GM12878 (cell line): ENCODE measurements around the gene RPS19BP1. TPM values are rescaled to one million over a fixed set of nuclear protein-coding genes. Genes with fewer than 3 reads are reported as not detected.

Experiments
- BHLHE40 ChIP-seq, 2 experiments: fragments of 450-650 bp in 1 of 2; IDR thresholded peaks; 2 replicates each; pipeline ENCODE4 v1.6.1; 2011 to 2017; ENCODE audit warnings: low read depth in 2 of 2, borderline replicate concordance in 1 of 2, improper control_type of control experiment in 1 of 2, low read length in 1 of 2, mild to moderate bottlenecking in 1 of 2
- FOXK2 ChIP-seq: fragments of 450-650 bp; IDR thresholded peaks from 2 replicates; pipeline ENCODE4 v1.6.1; 2017; ENCODE audit warnings: mild to moderate bottlenecking, moderate library complexity
- IKZF1 ChIP-seq: fragments of 450-650 bp; conservative IDR thresholded peaks from 2 replicates; pipeline ENCODE4 v1.6.1; 2017; ENCODE audit warnings: antibody characterized with exemption, mild to moderate bottlenecking
- POLR2A ChIP-seq: IDR thresholded peaks from 2 replicates; pipeline ENCODE4 v1.6.1; 2011; ENCODE audit warnings: low read depth, mild to moderate bottlenecking, low read length
- SIX5 ChIP-seq: IDR thresholded peaks from 2 replicates; pipeline ENCODE4 v1.6.1; 2011; ENCODE audit warnings: mild to moderate bottlenecking, low read depth, low read length, moderate library complexity; ENCODE audit not compliant: severe bottlenecking
- TCF3 ChIP-seq: IDR thresholded peaks from 2 replicates; pipeline ENCODE4 v1.6.1; 2012; ENCODE audit warnings: low read depth, mild to moderate bottlenecking, low read length, borderline replicate concordance; ENCODE audit not compliant: insufficient read depth
- YY1 ChIP-seq: IDR thresholded peaks from 2 replicates; pipeline ENCODE4 v1.6.1; 2011; ENCODE audit warnings: low read depth, mild to moderate bottlenecking, low read length
- polyA plus RNA-seq, 11 experiments: library from polyadenylated mRNA; depleted of rRNA in 4 of 11; unstranded in 6 of 11; stranded (reverse) in 5 of 11; fragments of >200 nt; fragmentation: Nextera tagmentation in 4 of 11; fragmentation: Illumina TruSeq in 1 of 11; extraction: Ambion mirVana in 4 of 11; extraction: Trizol in 1 of 11; gene quantifications; 1 replicate in 1 of 11; 2 replicates in 10 of 11; pipeline versions ENCODE4 v1.2.1 to v1.2.3, GENCODE V29; 2011 to 2016; ENCODE audit warnings: inconsistent platforms in 2 of 11, missing spikeins in 2 of 11, low read depth in 1 of 11
- total RNA-seq, 4 experiments: library from RNA; depleted of rRNA in 3 of 4; stranded (reverse); fragments of >200 nt in 3 of 4; fragmentation: Illumina TruSeq in 1 of 4; extraction: Trizol in 1 of 4; gene quantifications; 2 replicates each; pipeline versions ENCODE4 v1.2.1 to v1.2.3, GENCODE V29; 2013 to 2021
- TF ChIP-seq, protein P1 (sequence below): fragments of 450-650 bp; IDR thresholded peaks from 2 replicates; pipeline ENCODE4 v1.6.1; 2017; ENCODE audit warnings: mild to moderate bottlenecking, moderate library complexity
- TF ChIP-seq, protein P2 (sequence below): fragments of 450-650 bp; IDR thresholded peaks from 2 replicates; pipeline ENCODE4 v1.6.1; 2018; ENCODE audit warnings: borderline replicate concordance, mild to moderate bottlenecking; ENCODE audit not compliant: partially characterized antibody
- TF ChIP-seq, protein P3 (sequence below): fragments of 450-650 bp; IDR thresholded peaks from 2 replicates; pipeline ENCODE4 v1.6.1; 2017; ENCODE audit warnings: antibody characterized with exemption, mild to moderate bottlenecking, moderate library complexity
- TF ChIP-seq, protein P4 (sequence below): fragments of 450-650 bp; IDR thresholded peaks from 2 replicates; pipeline ENCODE4 v1.6.1; 2018; ENCODE audit warnings: mild to moderate bottlenecking, low read depth, moderate library complexity; ENCODE audit not compliant: partially characterized antibody
- TF ChIP-seq, protein P5 (sequence below): fragments of 450-650 bp; formaldehyde crosslinking; IDR thresholded peaks from 2 replicates; pipeline ENCODE4 v1.4.0; 2020; ENCODE audit warnings: mild to moderate bottlenecking, moderate library complexity

Gene RPS19BP1
- total and polyA plus RNA-seq, 10 of the 15 experiments (the other 5 are each of a cell fraction or from before 2014, with no cell fraction given), result 2.7 to 206 (median 78.6) TPM

DNA sequence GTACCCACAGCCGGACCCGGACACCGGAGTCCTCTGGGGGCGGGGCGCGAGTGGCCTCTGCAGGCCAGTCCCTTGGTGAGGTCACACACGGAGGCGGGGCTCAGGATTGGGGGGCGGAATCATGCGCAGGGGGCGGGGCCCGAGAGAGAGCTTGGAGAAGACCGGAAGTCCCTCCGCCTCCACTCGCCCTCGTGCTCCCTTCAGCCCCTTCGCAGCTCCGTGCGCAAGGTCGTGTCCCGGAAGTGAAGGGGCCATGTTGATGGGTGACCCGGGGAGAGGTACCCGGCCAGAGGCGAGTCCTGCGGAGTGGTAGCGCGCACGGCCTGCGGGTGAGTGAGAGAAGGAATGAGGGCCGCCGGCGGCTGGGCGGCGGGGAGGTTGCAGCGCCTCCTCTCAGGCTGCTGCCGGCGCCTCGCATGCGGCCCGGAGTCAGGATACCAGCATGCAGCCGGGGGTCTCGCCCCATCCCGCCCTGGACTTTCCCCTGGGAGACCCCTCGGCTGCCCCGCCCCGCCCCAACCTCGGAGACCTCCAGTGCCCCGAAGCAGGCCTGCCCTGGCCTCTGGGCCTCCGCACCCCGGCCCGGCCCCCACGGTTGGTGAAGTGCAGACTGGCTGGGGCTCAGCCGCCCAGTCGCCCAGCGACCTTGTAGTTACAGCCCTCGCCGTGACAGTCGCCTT lies 30.3 kb downstream of the RPS19BP1 start, which contains the start of gene MIEF1 (continued):
- peak; percentile 59 for TF ChIP-seq IKZF1
- TF ChIP-seq SIX5, result peak; percentile 57
- TF ChIP-seq YY1, result peak; percentile 97
- TF ChIP-seq, protein P1, sequence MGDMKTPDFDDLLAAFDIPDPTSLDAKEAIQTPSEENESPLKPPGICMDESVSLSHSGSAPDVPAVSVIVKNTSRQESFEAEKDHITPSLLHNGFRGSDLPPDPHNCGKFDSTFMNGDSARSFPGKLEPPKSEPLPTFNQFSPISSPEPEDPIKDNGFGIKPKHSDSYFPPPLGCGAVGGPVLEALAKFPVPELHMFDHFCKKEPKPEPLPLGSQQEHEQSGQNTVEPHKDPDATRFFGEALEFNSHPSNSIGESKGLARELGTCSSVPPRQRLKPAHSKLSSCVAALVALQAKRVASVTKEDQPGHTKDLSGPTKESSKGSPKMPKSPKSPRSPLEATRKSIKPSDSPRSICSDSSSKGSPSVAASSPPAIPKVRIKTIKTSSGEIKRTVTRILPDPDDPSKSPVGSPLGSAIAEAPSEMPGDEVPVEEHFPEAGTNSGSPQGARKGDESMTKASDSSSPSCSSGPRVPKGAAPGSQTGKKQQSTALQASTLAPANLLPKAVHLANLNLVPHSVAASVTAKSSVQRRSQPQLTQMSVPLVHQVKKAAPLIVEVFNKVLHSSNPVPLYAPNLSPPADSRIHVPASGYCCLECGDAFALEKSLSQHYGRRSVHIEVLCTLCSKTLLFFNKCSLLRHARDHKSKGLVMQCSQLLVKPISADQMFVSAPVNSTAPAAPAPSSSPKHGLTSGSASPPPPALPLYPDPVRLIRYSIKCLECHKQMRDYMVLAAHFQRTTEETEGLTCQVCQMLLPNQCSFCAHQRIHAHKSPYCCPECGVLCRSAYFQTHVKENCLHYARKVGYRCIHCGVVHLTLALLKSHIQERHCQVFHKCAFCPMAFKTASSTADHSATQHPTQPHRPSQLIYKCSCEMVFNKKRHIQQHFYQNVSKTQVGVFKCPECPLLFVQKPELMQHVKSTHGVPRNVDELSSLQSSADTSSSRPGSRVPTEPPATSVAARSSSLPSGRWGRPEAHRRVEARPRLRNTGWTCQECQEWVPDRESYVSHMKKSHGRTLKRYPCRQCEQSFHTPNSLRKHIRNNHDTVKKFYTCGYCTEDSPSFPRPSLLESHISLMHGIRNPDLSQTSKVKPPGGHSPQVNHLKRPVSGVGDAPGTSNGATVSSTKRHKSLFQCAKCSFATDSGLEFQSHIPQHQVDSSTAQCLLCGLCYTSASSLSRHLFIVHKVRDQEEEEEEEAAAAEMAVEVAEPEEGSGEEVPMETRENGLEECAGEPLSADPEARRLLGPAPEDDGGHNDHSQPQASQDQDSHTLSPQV, result no peak
- peak; percentile 37 to 80; a peak in 3 of 4 replicates for TF ChIP-seq BHLHE40 (IDR thresholded peaks at IDR 0.05; ENCODE audit: borderline replicate concordance in 1 of 2, low read depth in 2 of 2, low read length in 1 of 2)
- peak; percentile 56 for TF ChIP-seq FOXK2
- peak; percentile 94 for TF ChIP-seq POLR2A
- TF ChIP-seq, protein P2, sequence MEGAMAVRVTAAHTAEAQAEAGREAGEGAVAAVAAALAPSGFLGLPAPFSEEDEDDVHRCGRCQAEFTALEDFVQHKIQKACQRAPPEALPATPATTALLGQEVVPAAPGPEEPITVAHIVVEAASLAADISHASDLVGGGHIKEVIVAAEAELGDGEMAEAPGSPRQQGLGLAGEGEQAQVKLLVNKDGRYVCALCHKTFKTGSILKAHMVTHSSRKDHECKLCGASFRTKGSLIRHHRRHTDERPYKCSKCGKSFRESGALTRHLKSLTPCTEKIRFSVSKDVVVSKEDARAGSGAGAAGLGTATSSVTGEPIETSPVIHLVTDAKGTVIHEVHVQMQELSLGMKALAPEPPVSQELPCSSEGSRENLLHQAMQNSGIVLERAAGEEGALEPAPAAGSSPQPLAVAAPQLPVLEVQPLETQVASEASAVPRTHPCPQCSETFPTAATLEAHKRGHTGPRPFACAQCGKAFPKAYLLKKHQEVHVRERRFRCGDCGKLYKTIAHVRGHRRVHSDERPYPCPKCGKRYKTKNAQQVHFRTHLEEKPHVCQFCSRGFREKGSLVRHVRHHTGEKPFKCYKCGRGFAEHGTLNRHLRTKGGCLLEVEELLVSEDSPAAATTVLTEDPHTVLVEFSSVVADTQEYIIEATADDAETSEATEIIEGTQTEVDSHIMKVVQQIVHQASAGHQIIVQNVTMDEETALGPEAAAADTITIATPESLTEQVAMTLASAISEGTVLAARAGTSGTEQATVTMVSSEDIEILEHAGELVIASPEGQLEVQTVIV, result peak; percentile 44
- TF ChIP-seq TCF3, result 0 out of 2 replicates have a peak, but pooled peaks have one; percentile 20
- TF ChIP-seq, protein P3, sequence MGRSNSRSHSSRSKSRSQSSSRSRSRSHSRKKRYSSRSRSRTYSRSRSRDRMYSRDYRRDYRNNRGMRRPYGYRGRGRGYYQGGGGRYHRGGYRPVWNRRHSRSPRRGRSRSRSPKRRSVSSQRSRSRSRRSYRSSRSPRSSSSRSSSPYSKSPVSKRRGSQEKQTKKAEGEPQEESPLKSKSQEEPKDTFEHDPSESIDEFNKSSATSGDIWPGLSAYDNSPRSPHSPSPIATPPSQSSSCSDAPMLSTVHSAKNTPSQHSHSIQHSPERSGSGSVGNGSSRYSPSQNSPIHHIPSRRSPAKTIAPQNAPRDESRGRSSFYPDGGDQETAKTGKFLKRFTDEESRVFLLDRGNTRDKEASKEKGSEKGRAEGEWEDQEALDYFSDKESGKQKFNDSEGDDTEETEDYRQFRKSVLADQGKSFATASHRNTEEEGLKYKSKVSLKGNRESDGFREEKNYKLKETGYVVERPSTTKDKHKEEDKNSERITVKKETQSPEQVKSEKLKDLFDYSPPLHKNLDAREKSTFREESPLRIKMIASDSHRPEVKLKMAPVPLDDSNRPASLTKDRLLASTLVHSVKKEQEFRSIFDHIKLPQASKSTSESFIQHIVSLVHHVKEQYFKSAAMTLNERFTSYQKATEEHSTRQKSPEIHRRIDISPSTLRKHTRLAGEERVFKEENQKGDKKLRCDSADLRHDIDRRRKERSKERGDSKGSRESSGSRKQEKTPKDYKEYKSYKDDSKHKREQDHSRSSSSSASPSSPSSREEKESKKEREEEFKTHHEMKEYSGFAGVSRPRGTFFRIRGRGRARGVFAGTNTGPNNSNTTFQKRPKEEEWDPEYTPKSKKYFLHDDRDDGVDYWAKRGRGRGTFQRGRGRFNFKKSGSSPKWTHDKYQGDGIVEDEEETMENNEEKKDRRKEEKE, result no peak
- TF ChIP-seq, protein P4, sequence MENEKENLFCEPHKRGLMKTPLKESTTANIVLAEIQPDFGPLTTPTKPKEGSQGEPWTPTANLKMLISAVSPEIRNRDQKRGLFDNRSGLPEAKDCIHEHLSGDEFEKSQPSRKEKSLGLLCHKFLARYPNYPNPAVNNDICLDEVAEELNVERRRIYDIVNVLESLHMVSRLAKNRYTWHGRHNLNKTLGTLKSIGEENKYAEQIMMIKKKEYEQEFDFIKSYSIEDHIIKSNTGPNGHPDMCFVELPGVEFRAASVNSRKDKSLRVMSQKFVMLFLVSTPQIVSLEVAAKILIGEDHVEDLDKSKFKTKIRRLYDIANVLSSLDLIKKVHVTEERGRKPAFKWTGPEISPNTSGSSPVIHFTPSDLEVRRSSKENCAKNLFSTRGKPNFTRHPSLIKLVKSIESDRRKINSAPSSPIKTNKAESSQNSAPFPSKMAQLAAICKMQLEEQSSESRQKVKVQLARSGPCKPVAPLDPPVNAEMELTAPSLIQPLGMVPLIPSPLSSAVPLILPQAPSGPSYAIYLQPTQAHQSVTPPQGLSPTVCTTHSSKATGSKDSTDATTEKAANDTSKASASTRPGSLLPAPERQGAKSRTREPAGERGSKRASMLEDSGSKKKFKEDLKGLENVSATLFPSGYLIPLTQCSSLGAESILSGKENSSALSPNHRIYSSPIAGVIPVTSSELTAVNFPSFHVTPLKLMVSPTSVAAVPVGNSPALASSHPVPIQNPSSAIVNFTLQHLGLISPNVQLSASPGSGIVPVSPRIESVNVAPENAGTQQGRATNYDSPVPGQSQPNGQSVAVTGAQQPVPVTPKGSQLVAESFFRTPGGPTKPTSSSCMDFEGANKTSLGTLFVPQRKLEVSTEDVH, result no peak
- TF ChIP-seq, protein P5, sequence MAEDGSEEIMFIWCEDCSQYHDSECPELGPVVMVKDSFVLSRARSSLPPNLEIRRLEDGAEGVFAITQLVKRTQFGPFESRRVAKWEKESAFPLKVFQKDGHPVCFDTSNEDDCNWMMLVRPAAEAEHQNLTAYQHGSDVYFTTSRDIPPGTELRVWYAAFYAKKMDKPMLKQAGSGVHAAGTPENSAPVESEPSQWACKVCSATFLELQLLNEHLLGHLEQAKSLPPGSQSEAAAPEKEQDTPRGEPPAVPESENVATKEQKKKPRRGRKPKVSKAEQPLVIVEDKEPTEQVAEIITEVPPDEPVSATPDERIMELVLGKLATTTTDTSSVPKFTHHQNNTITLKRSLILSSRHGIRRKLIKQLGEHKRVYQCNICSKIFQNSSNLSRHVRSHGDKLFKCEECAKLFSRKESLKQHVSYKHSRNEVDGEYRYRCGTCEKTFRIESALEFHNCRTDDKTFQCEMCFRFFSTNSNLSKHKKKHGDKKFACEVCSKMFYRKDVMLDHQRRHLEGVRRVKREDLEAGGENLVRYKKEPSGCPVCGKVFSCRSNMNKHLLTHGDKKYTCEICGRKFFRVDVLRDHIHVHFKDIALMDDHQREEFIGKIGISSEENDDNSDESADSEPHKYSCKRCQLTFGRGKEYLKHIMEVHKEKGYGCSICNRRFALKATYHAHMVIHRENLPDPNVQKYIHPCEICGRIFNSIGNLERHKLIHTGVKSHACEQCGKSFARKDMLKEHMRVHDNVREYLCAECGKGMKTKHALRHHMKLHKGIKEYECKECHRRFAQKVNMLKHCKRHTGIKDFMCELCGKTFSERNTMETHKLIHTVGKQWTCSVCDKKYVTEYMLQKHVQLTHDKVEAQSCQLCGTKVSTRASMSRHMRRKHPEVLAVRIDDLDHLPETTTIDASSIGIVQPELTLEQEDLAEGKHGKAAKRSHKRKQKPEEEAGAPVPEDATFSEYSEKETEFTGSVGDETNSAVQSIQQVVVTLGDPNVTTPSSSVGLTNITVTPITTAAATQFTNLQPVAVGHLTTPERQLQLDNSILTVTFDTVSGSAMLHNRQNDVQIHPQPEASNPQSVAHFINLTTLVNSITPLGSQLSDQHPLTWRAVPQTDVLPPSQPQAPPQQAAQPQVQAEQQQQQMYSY (CRISPR knock-in tag), result no peak
